Liver (tissue), 3 donors: ENCODE results near the gene ABT1.

Source experiments
- ATF3 ChIP-seq: IDR thresholded peaks from 2 replicates; pipeline ENCODE4 v1.6.1; 2016; ENCODE audit warnings: antibody characterized with exemption
- CTCF ChIP-seq: fragments of 150-350 bp; IDR thresholded peaks from 2 replicates; pipeline ENCODE4 v1.5.1; 2017; ENCODE audit warnings: improper control_type of control experiment, low read depth, low read length; ENCODE audit not compliant: missing input control
- EGR1 ChIP-seq, 2 donors: IDR thresholded peaks; 2 replicates each; pipeline ENCODE4 v1.6.1; 2016 to 2018; ENCODE audit warnings: antibody characterized with exemption in 2 of 2, low read depth in 2 of 2
- FOXA1 ChIP-seq: IDR thresholded peaks from 2 replicates; pipeline ENCODE4 v1.6.1; 2016; ENCODE audit warnings: antibody characterized with exemption
- GABPA ChIP-seq, 2 donors: IDR thresholded peaks in 1 of 2; conservative IDR thresholded peaks in 1 of 2; 2 replicates each; pipeline ENCODE4 v1.6.1; 2016; ENCODE audit warnings: antibody characterized with exemption in 2 of 2, mild to moderate bottlenecking in 1 of 2, moderate library complexity in 1 of 2
- JUND ChIP-seq, 2 donors: IDR thresholded peaks; 2 replicates each; pipeline ENCODE4 v1.6.1; 2016; ENCODE audit warnings: antibody characterized with exemption in 2 of 2
- RAD21 ChIP-seq, 2 donors: IDR thresholded peaks; 2 replicates each; pipeline ENCODE4 v1.6.1; 2016; ENCODE audit warnings: antibody characterized with exemption in 2 of 2, mild to moderate bottlenecking in 2 of 2
- SP1 ChIP-seq: IDR thresholded peaks from 2 replicates; pipeline ENCODE4 v1.6.1; 2018; ENCODE audit warnings: antibody characterized with exemption, mild to moderate bottlenecking
- TAF1 ChIP-seq: conservative IDR thresholded peaks from 2 replicates; pipeline ENCODE4 v1.6.1; 2016; ENCODE audit warnings: antibody characterized with exemption, mild to moderate bottlenecking
- YY1 ChIP-seq: IDR thresholded peaks from 2 replicates; pipeline ENCODE4 v1.6.1; 2016; ENCODE audit warnings: antibody characterized with exemption, mild to moderate bottlenecking
- ZBTB33 ChIP-seq: IDR thresholded peaks from 2 replicates; pipeline ENCODE4 v1.6.1; 2016; ENCODE audit warnings: antibody characterized with exemption
- donor health status: healthy.
- donor health status: healthy.

- TF ChIP-seq YY1 (no peak), CTCF (no peak), ZBTB33 (no peak), TAF1 (no peak), FOXA1 (no peak), SP1 (no peak), RAD21 (IDR thresholded peaks at IDR 0.05) (no peak), GABPA (IDR thresholded peaks at IDR 0.05 in 1 of 2, conservative IDR thresholded peaks at IDR 0.05 in 1 of 2) (no peak), EGR1 (IDR thresholded peaks at IDR 0.05; ENCODE audit: low read depth in 2 of 2) (no peak), ATF3 (no peak), JUND (IDR thresholded peaks at IDR 0.05) (no peak)
Observed at GRCh38 chr6:26554447-26554696, 42.4 kb upstream of the ABT1 start.
